ENCODE results near the gene PIH1D2.

DNA sequence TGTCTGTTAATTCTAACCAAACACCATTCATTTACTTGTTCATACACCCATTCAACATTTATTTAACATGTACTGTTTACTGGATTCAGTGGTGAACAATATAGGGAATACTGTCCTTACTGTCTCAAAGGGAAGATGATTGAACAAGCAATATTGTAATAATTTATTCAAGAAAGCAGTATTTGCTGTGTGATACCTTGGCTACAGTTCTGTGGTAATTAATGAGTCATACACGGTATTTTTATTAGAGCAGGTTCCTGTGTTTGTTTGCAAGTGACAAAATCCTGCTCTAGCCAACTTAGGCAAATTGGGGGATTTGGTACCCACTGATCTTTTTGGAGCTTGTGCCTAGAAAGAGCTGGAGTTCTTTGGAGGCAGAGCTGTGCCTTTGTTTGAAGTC lies 15.7 kb downstream of the PIH1D2 start:
- TF ChIP-seq, protein P1, sequence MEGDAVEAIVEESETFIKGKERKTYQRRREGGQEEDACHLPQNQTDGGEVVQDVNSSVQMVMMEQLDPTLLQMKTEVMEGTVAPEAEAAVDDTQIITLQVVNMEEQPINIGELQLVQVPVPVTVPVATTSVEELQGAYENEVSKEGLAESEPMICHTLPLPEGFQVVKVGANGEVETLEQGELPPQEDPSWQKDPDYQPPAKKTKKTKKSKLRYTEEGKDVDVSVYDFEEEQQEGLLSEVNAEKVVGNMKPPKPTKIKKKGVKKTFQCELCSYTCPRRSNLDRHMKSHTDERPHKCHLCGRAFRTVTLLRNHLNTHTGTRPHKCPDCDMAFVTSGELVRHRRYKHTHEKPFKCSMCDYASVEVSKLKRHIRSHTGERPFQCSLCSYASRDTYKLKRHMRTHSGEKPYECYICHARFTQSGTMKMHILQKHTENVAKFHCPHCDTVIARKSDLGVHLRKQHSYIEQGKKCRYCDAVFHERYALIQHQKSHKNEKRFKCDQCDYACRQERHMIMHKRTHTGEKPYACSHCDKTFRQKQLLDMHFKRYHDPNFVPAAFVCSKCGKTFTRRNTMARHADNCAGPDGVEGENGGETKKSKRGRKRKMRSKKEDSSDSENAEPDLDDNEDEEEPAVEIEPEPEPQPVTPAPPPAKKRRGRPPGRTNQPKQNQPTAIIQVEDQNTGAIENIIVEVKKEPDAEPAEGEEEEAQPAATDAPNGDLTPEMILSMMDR (conservative IDR thresholded peaks at IDR 0.05 in 1 of 2, IDR thresholded peaks at IDR 0.05 in 1 of 2; ENCODE audit: low read depth in 1 of 2, low read length in 2 of 2), result no peak
- TF ChIP-seq EZH2 (IDR thresholded peaks at IDR 0.05; ENCODE audit: low read length, missing control alignments), result no peak
